Raji (cell line): ENCODE results near the gene GARNL3.

Experiments
- POLR2A ChIP-seq: IDR thresholded peaks from 2 replicates; pipeline ENCODE4 v1.6.1; 2011; ENCODE audit warnings: low read depth, low read length, control low read depth; ENCODE audit not compliant: insufficient read depth

The GARNL3 gene

DNA sequence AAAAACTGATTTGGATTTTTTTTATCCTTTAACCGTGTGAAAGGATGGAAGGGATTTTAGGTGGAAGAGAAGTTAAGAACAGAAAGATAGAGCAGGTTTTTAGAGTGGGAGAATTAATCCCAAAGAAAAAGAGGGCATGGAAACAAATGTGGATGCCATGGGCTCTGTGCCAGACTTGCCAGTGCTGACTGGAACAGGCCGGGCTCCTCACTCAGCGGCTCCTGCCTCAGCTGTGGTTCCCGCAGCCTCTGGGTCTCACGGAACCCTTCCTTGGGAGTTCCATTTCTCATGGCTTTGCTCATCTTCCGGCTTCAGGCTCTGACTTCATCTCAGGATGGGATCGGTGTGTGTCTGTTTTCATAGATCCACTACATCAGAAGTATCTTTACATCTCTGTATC lies 102.0 kb downstream of the GARNL3 start:
- no peak for TF ChIP-seq POLR2A

- TF ChIP-seq POLR2A = no peak
These were observed 104.4 kb downstream of the GARNL3 start for GRCh38 chr9:127368852-127369402.

DNA sequence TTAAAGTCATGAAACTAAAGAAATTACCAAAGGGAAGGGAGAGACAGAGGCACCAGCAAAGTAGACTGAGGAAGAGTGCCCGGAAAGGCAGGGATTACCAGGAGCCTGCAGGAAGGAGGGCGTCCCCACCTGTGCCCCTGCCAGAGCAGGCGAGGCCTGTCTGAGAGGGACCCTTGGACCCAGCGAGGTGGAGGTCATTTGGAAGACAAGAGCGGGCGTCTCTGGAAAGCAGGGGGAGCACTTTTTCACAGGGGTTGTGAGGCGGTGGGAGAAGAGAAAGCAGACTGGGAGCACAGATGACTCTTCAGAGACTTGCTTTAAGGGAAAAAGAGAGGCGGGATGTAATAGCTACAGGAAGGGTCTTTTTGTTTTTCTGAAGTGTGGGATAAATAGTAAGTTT lies 104.9 kb downstream of the GARNL3 start:
- no peak for TF ChIP-seq POLR2A

- no peak for TF ChIP-seq POLR2A
These were observed 105.6 kb downstream of the GARNL3 start for GRCh38 chr9:127370147-127370579.

GRCh38 chr9:127370672-127371648 lies 106.4 kb downstream of the GARNL3 start:
- no peak for TF ChIP-seq POLR2A

- no peak for TF ChIP-seq POLR2A
These were observed 115.9 kb downstream of the GARNL3 start for GRCh38 chr9:127380479-127380878.

GRCh38 chr9:127382541-127382940 lies 118.0 kb downstream of the GARNL3 start:
- TF ChIP-seq POLR2A = no peak

DNA sequence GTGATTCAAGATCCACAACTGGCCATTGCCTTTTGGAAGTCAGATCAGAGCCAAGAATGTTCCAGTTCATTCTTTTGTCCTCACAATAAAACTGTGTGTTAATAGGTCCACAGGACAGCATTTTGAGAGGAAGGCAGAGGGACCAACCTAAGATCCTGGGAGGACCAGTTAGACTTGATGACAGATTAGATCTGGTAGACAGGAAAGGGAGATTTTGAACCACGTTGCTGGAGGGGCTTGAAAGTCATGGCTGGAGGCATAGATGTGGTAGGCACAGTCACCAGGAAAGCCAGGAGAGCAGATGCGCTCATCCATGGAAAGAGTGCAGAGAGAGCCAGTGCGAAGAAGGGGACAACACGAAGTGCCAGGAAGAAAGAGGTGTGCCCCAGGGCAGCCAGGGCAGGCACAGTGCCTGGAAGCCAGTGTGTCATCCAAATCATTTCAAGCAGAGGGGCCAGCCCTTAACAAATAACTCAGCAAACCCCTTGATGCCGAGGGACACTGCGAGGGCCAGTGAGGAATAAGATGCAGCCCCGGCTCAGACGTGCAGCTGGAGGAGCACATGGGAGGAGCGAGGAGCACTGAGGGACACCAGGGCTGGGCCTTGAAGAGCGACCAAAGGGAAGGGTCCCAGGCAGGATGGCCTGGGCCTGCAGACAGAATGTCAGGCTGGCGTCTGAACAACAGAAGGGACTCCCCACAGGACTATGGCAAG lies 119.6 kb downstream of the GARNL3 start:
- no peak for TF ChIP-seq POLR2A

- no peak for TF ChIP-seq POLR2A
These were observed 120.3 kb downstream of the GARNL3 start for GRCh38 chr9:127384901-127385300.

- no peak for TF ChIP-seq POLR2A
These were observed 121.7 kb downstream of the GARNL3 start for GRCh38 chr9:127386249-127386648.

DNA sequence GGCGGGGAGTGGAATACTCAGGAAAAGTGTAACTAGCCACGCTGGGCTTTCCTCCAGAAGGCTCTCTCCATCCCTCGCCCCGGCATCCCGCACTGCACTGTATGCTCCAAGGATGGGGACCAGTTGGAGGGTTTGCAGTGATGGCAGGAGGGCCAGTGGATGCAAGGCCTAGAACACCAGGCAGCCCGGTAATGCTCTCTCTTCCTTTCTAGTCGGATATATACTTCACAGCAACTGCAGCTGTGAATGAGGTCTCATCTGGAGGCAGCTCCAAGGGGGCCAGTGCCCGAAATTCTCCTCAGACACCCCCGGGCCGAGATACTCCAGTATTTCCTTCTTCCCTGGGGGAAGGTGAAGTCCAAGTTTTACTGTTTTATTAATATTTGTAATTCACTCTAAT lies 122.4 kb downstream of the GARNL3 start:
- no peak for TF ChIP-seq POLR2A

DNA sequence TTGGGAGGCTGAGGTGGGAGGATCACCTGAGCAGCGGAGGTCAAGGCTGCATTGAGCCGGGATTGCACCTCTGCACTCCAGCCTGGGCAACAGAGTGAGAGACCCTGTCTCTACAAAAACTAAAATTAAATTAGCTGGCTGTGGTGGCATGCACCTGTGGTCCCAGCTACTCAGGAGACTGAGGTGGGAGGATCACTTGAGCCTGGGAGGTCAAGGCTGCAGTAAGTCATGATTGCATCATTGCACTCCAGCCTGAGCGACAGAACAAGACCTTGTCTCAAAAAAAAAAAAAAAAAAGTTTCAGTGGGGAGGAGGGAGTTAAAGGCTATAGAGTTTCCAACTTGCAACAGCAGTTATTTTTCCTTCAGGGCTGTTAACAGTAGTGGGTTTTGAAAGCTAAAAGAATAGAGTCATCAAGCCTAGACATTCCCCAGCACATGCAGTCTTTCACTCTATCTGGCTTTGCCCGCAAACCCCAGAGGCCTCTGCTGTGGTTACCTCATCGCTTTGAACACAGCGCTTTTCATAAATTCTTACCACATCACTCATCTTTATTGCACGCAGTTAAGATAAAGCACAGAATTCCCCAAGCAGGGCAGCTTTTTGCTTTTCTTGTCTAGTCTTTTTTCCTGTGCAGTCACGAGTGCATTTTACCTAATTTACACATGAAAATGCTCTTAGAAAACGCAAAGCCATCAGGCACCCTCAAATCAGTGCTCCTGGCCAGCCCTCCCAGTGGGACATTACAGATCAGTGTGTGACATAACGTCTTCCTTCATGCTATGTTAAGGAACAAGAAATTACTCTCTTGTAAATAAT lies 123.7 kb downstream of the GARNL3 start:
- no peak for TF ChIP-seq POLR2A

GRCh38 chr9:127388856-127389238 lies 124.3 kb downstream of the GARNL3 start:
- TF ChIP-seq POLR2A = no peak

DNA sequence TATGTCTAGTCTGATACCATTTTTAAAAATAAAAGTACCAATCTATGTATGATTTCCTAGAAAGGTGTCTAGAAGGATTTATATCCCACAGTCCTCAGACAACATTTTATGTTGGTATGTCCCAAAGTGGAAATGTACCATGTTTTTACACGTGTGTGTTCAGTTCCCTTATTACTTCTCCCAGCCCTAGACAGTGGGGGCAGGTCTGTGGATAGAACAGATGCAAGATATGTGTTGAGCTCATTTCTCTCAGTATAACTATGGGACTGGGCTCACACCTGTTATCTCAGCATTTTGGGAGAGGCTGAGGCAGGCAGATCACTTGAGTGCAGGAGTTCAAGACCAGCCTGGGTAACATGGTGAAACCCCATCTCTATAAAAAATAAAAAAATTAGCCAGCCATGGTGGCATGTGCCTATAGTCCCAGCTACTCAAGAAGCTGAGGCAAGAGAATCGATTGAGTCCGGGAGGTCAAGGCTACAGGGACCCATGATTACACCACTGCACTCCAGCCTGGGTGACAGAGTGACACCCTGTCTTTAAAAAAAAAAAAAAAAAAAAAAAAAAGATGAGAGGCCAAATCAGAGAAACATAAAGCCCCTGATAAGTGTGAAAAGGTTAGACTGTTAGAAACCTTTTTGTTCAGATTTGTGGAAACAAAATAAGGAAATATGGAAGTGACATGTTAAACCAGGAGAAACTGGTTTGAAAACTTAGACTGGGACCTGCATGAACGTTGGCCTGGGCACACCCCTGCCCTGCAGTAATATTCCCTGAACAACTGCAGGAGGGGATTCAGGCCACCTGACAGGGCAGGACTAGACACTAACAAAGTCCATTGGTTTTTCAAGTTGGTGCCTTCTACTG lies 125.0 kb downstream of the GARNL3 start:
- TF ChIP-seq POLR2A = no peak
